GM21381 (cell line): Measurements from ENCODE around the gene RNF125.
"Not testable (repeated sequence)": the region's sequence is repeated elsewhere in the genome, so short reads cannot be mapped to it uniquely, and the experiment has no call there.

Source experiments
- ATAC-seq: cut with Tn5 transposase; IDR thresholded peaks from one replicate; pipeline ENCODE4 v1.9.1; 2021; ENCODE audit warnings: mild to moderate bottlenecking, moderate library complexity; ENCODE audit not compliant: unreplicated experiment

Gene RNF125

DNA sequence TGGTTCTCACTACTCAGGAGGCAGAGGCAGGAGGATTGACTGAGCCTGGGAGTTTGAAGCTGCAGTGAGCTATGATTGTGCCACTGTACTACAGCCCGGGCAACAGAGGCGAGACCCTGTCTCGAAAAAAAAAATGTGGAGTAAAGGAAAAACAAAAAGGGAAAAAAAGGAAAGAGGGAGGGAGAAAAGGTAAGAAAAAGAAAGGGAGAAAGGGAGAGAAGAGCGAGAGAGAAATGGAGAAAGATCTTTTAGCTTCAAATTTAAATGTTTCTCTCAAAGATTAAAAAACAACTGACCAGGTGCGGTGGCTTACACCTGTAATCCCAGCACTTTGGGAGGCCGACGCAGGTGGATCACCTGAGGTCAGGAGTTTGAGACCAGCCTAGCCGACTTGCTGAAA is 65.2 kb downstream of the RNF125 start:
- ATAC-seq, result no peak

DNA sequence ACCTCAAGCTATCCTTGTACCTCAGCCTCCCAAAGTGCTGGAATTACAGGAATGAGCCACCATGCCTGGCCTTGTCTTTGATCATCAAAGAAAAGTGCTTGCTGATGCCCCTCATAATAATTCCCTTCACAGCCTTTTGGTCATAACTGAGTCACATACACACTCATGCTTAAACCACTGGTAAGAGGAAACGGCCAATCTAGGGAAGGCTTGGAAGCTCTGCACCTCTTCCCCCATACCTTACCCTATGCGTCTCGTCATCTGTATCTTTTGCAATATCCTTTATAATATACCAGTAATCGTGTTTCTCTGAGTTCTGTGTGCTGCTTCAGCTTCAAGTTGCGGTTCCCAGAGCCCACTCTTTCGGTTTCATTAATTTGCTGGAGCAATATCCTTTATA is 68.3 kb downstream of the RNF125 start:
- ATAC-seq, result no peak

DNA sequence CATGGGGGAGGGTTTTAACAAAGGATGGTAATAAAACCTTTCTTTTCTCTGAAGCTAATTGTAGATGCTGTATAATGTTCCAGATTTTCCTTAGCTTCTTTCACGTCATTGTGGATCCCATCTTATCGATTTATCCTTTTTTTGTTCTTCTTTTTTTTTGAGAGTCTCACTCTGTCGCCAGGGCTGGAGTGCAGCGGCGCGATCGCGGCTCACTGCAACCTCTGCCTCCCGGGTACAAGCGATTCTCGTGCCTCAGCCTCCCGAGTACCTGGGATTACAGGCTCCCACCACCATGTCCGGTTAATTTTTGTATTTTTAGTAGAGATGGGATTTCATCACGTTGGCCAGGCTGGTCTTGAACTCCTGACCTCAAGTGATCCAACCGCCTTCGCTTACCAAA is 72.2 kb downstream of the RNF125 start:
- not testable (repeated sequence) for ATAC-seq

DNA sequence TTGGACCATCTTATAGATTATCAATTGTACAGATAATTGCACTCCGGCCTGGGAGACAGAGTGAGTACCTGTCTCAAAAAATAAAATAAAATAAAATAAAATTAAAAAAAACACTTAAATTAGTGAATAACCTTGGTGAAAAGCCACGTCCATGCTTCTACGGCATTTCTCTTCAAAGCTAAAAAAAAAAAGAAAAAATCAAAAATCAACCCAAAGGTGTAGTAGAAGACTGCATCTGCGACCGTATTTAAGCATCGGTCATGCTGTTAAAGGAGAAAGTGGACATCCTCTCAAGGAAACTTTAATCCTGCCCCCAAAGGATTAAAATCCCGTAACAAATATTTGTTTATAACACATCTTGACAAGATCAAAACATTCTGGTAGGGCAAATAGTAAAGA is 72.7 kb downstream of the RNF125 start:
- no peak for ATAC-seq

DNA sequence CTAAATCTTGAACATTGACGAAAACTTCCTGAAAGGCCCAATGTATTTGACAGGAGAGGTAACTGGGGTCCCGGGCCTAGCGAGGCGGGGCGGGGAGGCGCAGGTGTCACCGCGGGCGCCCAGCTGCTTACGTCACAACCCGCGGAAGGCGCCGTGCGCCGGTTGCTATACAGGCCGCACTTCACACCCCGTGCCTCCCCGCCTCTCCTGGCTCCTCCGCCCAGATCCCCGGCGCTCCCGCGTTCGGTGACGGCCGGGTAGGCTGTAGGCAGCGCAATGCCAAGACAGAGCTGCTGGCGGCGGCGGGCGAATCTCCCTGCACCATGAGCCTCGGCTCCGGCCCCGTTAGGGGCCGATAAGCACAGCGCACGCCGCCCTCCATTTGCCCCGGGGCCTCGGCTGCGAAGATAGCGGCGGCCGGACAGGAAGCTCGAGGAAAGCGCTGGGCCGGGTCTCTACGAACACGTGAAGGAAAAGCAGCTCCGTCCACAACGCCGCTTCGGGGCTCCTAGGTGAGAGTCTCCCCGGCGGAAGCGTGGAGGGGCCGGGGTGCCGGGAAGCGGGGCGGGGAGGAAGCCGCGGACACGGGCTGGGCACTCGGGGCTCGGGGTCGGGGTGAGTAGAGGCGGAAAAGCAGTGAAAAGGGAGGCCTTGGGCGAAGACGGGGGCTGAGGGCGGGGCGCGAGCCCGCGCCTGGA is 73.2 kb downstream of the RNF125 start, which contains the start of gene RNF138:
RNF138 (plus strand) TSS at position 151 of the 698 bp plus-strand sequence. CDS start 903 bp downstream, outside the sequence.
- ATAC-seq, result peak; percentile 53

DNA sequence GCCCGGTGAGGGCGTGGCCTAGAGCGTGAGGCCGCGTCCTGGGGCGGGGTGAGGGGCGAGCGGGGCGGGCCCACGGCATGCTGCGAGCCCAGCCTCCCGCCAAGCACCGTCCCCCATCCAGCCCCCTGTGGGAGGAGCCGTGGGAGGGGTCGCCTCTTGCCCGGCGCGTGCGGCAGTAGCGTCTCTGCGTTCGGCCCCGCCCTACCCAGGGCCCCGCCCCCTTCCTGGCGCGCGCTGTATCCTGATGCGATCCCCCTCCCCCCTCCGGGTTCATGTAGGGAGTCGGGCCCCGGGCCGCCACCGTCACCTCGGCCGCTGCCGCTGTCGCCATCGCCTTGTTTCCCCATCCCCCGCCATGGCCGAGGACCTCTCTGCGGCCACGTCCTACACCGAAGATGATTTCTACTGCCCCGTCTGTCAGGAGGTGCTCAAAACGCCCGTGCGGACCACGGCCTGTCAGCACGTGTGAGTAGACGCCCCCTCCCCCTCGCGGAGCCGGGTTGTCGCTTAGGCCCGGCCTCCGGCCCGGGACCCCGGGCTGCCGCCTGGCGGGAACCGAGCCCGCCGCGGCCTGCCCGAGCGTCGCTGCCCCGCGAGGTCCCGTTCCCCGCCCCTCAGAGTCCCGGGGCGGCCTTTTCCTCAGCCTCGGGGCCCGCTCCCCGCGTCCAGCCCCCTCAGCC is 73.9 kb downstream of the RNF125 start:
- ATAC-seq, result peak; percentile 82

DNA sequence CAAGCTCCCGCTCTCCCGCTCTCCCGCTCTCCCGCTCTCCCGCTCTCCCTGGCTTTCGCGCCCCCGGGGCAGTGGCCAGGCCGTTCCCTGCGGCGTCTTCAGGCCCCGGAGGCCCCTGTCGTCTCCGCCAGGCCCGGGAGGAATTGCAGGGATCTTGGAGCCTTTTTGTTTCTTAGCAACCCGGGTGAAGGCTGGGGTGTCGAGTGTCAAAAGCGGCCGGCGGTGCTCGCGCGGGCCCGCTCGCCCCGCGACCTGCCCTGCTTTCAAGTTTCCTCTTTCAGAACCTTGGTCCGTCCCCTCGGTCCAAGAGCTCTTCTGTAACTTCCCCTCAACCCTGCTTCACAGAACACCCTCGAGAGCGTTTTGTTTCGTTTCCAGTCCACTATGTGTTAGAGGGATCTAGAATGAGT is 74.5 kb downstream of the RNF125 start:
- peak; percentile 27 for ATAC-seq

DNA sequence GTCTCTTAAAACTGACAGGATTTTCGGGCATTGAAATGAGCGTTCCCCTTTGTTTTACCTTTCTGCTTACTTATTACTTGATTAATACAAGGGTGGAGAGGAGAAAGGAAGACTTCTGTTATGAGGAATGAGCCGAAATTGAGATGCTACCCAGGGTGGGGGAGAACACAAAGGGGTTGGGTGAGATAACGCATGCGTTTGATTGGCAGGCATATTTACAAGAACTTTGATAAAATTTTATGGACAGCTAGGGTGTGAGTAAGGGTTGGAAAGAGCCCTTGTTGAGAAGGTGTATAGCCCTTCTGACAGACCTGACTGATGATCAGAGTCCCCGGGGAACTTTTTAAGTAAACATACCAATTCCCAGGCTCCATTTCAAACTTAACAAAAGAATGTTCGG is 74.9 kb downstream of the RNF125 start:
- no peak for ATAC-seq

DNA sequence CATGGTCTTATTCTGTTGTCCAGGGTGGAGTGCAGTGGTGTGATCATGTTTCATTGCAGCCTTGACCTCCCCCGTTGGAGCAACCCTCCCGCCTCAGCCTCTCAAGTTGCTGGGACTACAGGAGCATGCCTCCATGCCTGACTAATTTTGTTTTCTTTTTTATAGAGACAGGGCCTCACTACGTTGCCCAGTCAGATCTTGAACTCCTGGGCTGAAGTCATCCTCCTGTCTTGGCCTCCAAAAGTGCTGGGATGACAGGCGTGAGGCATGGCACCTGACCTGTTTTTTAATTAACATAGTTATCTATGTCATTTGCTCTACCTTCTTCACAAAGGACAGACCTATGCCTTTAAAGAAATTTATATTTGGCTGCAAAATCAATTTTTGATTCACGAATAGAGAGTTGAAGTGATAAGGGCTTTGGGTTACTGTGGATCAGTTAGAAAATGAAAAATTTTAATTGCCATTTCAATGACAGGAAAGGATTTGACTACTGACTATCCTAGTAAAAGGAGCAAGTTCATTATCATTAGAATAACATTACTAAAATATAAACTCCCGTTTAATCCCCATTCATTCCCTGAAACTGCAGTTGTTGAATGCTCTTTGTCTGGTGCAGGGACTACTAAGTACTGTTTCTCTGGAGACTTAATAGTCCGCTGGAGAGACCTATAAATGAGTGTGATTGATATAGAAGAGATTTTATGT is 76.7 kb downstream of the RNF125 start:
- ATAC-seq, result no peak

DNA sequence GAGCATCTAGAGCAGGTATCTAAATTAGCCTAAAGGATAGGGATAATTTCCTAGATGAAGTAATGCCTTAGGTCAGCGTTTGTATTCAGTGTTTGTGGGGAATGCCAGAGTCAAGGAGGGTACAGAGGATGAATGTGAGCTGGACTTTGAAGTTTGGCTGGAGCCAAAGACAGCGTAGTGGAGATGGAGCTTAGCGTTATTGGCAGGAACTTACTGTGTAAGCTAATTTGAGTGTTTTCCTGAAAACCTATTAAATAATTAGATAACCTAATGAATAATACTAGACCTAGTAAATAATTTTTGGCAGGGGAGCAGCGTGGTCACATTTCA is 77.2 kb downstream of the RNF125 start:
- ATAC-seq, result no peak

DNA sequence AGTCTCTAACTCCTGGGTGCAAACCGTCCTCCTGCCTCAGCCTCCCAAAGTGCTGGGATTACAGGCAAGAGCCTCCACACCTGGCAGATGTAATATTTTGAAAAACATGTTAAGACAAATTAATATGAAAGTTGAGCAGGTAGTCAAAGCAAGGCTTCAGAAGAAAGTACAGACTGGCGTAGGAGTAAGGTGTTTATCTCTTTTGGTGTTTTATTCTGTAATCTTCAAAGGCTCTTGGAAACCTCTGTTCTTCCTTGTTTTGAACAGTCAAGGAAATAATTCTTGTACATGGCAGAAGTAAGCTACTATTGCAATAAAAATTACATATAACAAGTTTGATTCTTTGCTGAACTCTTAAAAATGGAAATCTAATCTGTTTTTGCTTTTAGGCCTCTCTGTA is 78.3 kb downstream of the RNF125 start:
- ATAC-seq, result no peak

DNA sequence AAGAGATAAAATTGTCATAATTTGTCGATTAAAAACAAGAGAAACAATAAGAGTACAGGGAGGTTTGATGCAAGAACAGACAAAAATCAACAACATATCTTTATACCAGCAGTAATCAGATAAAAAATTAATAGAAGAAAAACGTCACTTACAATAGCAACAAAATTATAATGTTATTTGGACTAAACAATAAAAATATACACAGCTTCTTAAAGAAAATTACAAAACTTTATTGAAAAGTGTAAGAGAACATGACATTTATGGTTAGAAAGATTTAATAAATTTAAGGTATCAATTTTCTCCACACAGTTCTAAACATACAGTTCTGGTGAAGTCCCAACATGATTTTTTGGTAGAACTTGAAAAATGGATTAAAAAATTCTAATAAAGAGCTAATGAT is 85.9 kb downstream of the RNF125 start:
- no peak for ATAC-seq

DNA sequence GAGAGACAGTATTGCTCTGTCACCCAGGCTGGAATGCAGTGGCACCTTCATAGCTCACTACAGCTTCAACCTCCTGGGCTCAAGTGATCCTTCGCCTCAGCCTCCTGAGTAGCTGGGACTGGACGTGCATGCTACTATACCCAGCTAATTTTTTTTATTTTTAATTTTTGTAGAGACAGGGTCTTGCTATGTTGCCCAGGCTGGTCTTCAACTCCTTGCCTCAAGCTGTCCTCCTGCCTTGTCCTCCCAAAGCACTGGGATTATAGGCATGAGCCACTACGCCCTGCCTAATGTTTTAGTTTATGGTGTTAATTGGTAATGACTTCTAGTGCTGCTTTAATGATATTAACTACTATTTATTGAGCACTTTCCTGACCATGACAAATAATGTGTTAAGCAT is 91.4 kb downstream of the RNF125 start:
- ATAC-seq, result no peak

DNA sequence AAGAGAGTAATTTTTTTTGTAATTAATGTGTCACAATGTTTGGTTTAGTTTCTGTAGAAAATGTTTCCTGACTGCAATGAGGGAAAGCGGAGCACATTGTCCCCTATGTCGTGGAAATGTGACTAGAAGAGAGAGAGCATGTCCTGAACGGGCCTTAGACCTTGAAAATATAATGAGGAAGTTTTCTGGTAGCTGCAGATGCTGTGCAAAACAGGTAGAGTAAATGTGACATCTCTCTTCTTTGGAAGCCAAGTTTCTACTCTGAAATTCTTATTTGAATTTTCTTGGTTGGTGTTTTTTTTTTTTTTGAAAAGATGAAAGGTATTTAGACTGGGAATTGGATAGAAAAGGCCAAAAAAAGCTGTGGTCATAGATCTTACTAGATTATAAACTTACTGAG is 93.1 kb downstream of the RNF125 start:
- ATAC-seq, result no peak

DNA sequence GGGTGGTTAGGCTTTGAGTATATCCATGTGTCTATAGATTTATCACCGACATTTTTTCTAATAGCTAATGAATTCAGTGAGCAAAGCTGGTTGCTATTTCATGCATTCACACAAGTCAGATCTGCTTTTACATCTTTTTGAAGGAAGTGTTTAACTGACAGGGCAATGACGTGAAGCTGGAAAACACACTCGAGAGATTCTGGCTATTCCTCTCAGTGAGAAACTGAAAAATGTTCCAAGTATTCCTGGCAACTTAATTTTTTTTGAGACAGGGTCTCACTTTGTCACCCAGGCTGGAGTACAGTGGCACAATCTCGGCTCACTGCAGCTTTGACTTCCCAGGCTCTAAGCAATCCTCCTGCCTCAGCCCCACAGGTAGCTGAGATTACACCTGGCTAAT is 94.2 kb downstream of the RNF125 start:
- no peak for ATAC-seq

DNA sequence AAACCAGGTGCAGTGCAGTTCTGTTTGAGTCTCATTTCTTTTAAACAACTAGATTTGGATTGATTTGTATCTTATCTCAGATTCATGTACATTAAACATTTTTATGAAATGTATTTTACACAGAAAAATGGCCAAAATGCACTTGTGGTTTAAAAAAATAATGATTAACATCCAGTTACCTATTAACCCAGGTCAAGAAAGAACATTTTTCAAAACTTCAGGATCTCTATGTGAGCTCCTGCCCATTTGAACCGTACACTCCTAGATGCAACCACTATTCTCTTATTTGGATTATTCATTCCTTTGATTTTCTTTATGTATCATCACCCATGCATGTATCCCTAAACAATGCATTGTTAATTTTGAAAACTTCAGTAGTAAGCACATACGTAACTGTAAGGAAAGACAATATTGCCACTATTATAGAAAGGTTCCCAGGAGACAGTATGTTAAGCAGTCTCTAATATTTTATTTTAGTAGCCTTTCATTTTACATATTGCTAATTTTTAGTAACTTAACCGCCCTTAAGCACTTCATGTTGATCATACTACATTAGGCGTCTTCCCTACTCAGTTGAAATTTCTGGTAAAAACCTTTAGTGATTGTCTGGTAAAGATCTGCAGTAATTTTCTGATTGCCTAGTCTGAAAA is 95.8 kb downstream of the RNF125 start:
- ATAC-seq, result no peak

DNA sequence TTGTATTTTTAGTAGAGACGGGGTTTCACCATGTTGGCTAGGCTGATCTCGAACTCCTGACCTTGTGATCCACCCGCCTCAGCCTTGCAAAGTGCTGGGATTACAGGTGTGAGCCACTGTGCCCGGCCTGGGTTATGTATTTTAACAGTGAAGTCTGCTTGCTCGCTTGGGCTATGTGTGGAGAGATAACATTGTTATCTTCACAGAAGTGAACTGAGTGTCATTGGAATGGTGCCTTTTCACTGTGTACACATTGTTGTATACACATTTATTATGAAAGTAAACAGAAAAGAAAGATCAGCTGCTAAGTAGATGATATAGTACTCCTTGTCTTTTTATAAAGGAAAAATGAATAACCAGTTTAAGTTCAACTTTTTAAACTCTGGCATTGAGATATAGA is 103.4 kb downstream of the RNF125 start:
- no peak for ATAC-seq
